Skin of body (tissue), 2 donors: ENCODE data around the gene POTEF. TPM values are rescaled to one million over a fixed set of nuclear protein-coding genes. Genes with fewer than 3 reads are reported as not detected.
"Not testable (repeated sequence)": the region's sequence is repeated elsewhere in the genome, so short reads cannot be mapped to it uniquely, and the experiment has no call there.

ENCODE experiments used
- DNase-seq: peaks from one replicate; lab custom pipeline; 2025; lab: John Stamatoyannopoulos, UW
- total RNA-seq: library from RNA; depleted of rRNA; stranded (reverse); fragments of >200 nt; gene quantifications from one replicate; pipeline ENCODE4 v1.2.3, GENCODE V29; 2014

Gene POTEF
- total RNA-seq, result not detected

- not testable (repeated sequence) for DNase-seq
Observed at GRCh38 chr2:130129120-130129829, at the start of gene POTEF. TSS of gene POTEF (minus strand) at chr2:130129222. CDS start at chr2:130120515, 8,707 bp downstream.

- DNase-seq, result not testable (repeated sequence)
Observed at GRCh38 chr2:130174866-130175265, 45.8 kb upstream of the POTEF start.

- DNase-seq, result no peak
Observed at GRCh38 chr2:130169896-130170295, 40.9 kb upstream of the POTEF start.

- not testable (repeated sequence) for DNase-seq
Observed at GRCh38 chr2:130169163-130169562, 40.1 kb upstream of the POTEF start.

- not testable (repeated sequence) for DNase-seq
Observed at GRCh38 chr2:130166611-130167010, 37.6 kb upstream of the POTEF start.

GRCh38 chr2:130165293-130166016 lies 36.4 kb upstream of the POTEF start:
- DNase-seq, result no peak

- DNase-seq, result no peak
Observed at GRCh38 chr2:130162968-130163367, 33.9 kb upstream of the POTEF start.

- not testable (repeated sequence) for DNase-seq
Observed at GRCh38 chr2:130162486-130162885, 33.5 kb upstream of the POTEF start.

- not testable (repeated sequence) for DNase-seq
Observed at GRCh38 chr2:130160838-130161705, 32.0 kb upstream of the POTEF start.

- DNase-seq, result no peak
Observed at GRCh38 chr2:130160131-130160530, 31.1 kb upstream of the POTEF start.

GRCh38 chr2:130159376-130159775 lies 30.4 kb upstream of the POTEF start:
- DNase-seq, result not testable (repeated sequence)

- DNase-seq, result no peak
Observed at GRCh38 chr2:130158631-130159030, 29.6 kb upstream of the POTEF start.

- DNase-seq, result not testable (repeated sequence)
Observed at GRCh38 chr2:130157825-130158514, 28.9 kb upstream of the POTEF start.

GRCh38 chr2:130157354-130157753 lies 28.3 kb upstream of the POTEF start:
- not testable (repeated sequence) for DNase-seq

GRCh38 chr2:130156624-130157004 lies 27.6 kb upstream of the POTEF start:
- DNase-seq, result no peak

- DNase-seq, result not testable (repeated sequence)
Observed at GRCh38 chr2:130155956-130156623, 27.1 kb upstream of the POTEF start.

- no peak for DNase-seq
Observed at GRCh38 chr2:130154773-130155765, 26.0 kb upstream of the POTEF start.

- DNase-seq, result not testable (repeated sequence)
Observed at GRCh38 chr2:130154423-130154770, 25.4 kb upstream of the POTEF start.

- DNase-seq, result not testable (repeated sequence)
Observed at GRCh38 chr2:130153721-130154422, 24.9 kb upstream of the POTEF start.
